Uterine smooth muscle cell (primary cell): ENCODE data around the gene RRAGA. TPM values are rescaled to one million over a fixed set of nuclear protein-coding genes. Genes with fewer than 3 reads are reported as not detected.

ENCODE experiments used
- total RNA-seq: library from RNA; depleted of rRNA; stranded (reverse); fragments of >200 nt; gene quantifications from 2 replicates; pipeline ENCODE4 v1.2.3, GENCODE V29; 2014

RRAGA gene, protein sequence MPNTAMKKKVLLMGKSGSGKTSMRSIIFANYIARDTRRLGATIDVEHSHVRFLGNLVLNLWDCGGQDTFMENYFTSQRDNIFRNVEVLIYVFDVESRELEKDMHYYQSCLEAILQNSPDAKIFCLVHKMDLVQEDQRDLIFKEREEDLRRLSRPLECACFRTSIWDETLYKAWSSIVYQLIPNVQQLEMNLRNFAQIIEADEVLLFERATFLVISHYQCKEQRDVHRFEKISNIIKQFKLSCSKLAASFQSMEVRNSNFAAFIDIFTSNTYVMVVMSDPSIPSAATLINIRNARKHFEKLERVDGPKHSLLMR
- total RNA-seq: 53.9 and 54.5 TPM in 2 replicates

DNA sequence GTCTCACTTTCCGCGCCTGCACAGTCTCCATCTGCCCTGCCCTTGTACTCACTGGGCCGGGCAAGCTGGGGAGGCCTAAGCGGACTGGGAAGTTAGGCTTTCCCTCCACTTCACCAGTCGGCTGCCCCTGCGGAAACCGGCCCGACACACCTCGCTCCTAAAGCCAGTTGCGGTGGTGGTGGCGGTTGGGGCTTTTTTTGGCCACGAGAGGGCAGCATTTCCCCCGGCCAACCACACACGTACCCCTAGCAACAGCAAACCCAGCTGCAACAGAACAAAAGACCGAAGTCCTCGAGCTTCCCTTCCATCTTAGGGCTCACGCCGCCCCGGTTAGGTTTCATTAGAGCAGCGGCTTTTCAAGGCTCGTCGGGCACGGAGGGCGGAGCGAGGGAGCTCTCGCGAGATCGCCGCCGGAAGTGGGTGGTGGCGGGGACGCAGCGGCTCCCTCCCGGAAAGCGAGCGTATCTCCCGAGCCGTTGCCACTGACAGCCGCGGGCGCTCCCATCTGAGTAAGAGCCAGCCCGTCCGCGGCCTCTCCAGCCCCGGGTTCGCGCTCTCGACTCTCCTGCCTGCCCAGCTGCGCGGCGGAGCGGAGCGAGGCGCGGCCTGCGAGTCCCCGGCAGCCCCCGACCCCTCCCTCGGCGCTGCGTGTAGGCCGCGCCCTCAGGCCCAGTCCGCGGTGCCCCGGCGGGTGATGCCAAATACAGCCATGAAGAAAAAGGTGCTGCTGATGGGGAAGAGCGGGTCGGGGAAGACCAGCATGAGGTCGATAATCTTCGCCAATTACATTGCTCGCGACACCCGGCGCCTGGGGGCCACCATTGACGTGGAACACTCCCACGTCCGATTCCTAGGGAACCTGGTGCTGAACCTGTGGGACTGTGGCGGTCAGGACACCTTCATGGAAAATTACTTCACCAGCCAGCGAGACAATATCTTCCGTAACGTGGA is at the start of gene RRAGA:
TSS of gene RRAGA (plus strand) at position 462 of the 951 bp plus-strand sequence. CDS start at position 695, 233 bp downstream.

DNA sequence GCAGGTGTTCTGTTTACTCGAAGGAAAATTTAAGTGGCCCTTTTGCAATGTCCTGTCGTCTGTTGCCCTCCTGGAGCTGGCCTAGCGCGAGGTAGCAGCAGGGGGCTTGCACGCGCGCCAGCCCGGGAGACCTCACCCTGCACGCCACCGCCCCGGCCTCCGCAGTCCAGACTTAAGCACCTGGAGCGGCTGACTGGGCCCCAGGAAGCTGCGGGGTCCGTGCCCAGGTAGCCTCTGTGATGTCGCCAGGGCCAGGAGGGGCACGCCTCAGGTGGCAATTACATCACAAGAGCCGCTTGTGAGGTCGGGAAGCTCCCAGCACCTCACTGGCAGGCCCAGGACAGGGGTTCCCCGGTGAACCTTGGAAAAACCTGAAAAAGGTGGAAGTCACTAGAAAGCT is 16.2 kb upstream of the RRAGA start, which contains the start of gene SAXO1:
TSS of gene SAXO1 (minus strand) at position 195 of the 400 bp plus-strand sequence. CDS start 301 bp downstream, outside the sequence.

Other genes with a start within 250 kb of the RRAGA start
- gene SAXO1, start 16.2 kb upstream of the RRAGA start, total RNA-seq: under 0.01 TPM in 1 of 2 replicates, not detected in the other
- 19.7 and 31.3 TPM in 2 replicates for gene HAUS6, start 53.5 kb downstream of the RRAGA start, total RNA-seq
- 133 and 318 TPM in 2 replicates for gene PLIN2, start 78.1 kb downstream of the RRAGA start, total RNA-seq
- gene DENND4C, start 181.3 kb downstream of the RRAGA start, total RNA-seq: 79.1 and 80.3 TPM in 2 replicates